HS-27A (cell line): ENCODE data around the gene FBXO10.

Experiments used
- DNase-seq: peaks from one replicate; pipeline ENCODE4 v3.0.0-alpha.2; 2012; ENCODE audit warnings: low read depth, missing footprints

FBXO10 gene

GRCh38 chr9:37592108-37592951, 16.1 kb upstream of the FBXO10 start, which contains the start of gene TOMM5:
TOMM5 (minus strand) TSS chr9:37592597; CDS start chr9:37592532, 65 bp downstream.
- peak; percentile 88 for DNase-seq

- no peak for DNase-seq
Observed at GRCh38 chr9:37587521-37587920, 11.3 kb upstream of the FBXO10 start.

GRCh38 chr9:37583522-37584121, 7.4 kb upstream of the FBXO10 start:
- no peak for DNase-seq

GRCh38 chr9:37582548-37583157, 6.5 kb upstream of the FBXO10 start:
- no peak for DNase-seq

- DNase-seq, result no peak
Observed at GRCh38 chr9:37575511-37575914, 667 bp downstream of the FBXO10 start.

GRCh38 chr9:37575001-37575400, 1.2 kb downstream of the FBXO10 start:
- no peak for DNase-seq

GRCh38 chr9:37574241-37574721, 1.9 kb downstream of the FBXO10 start:
- DNase-seq, result no peak

- no peak for DNase-seq
Observed at GRCh38 chr9:37571282-37571681, 4.9 kb downstream of the FBXO10 start.

- no peak for DNase-seq
Observed at GRCh38 chr9:37566716-37567115, 9.5 kb downstream of the FBXO10 start.

GRCh38 chr9:37565661-37566618, 10.2 kb downstream of the FBXO10 start:
- no peak for DNase-seq

- DNase-seq, result no peak
Observed at GRCh38 chr9:37564916-37565315, 11.3 kb downstream of the FBXO10 start.

GRCh38 chr9:37563806-37564513, 12.2 kb downstream of the FBXO10 start:
- DNase-seq, result no peak

- DNase-seq, result no peak
Observed at GRCh38 chr9:37562826-37563225, 13.4 kb downstream of the FBXO10 start.

- no peak for DNase-seq
Observed at GRCh38 chr9:37561682-37562081, 14.5 kb downstream of the FBXO10 start.

- no peak for DNase-seq
Observed at GRCh38 chr9:37559855-37560592, 16.2 kb downstream of the FBXO10 start.

- no peak for DNase-seq
Observed at GRCh38 chr9:37559125-37559524, 17.1 kb downstream of the FBXO10 start.

- DNase-seq, result no peak
Observed at GRCh38 chr9:37555786-37556185, 20.4 kb downstream of the FBXO10 start.

GRCh38 chr9:37554318-37554717, 21.9 kb downstream of the FBXO10 start:
- no peak for DNase-seq

GRCh38 chr9:37551888-37552287, 24.3 kb downstream of the FBXO10 start:
- no peak for DNase-seq

GRCh38 chr9:37551468-37551867, 24.7 kb downstream of the FBXO10 start:
- no peak for DNase-seq
